ENCODE data around the gene WDR37.
"Not testable (repeated sequence)": the region's sequence is repeated elsewhere in the genome, so short reads cannot be mapped to it uniquely, and the experiment has no call there.

Gene WDR37, protein sequence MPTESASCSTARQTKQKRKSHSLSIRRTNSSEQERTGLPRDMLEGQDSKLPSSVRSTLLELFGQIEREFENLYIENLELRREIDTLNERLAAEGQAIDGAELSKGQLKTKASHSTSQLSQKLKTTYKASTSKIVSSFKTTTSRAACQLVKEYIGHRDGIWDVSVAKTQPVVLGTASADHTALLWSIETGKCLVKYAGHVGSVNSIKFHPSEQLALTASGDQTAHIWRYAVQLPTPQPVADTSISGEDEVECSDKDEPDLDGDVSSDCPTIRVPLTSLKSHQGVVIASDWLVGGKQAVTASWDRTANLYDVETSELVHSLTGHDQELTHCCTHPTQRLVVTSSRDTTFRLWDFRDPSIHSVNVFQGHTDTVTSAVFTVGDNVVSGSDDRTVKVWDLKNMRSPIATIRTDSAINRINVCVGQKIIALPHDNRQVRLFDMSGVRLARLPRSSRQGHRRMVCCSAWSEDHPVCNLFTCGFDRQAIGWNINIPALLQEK

DNA sequence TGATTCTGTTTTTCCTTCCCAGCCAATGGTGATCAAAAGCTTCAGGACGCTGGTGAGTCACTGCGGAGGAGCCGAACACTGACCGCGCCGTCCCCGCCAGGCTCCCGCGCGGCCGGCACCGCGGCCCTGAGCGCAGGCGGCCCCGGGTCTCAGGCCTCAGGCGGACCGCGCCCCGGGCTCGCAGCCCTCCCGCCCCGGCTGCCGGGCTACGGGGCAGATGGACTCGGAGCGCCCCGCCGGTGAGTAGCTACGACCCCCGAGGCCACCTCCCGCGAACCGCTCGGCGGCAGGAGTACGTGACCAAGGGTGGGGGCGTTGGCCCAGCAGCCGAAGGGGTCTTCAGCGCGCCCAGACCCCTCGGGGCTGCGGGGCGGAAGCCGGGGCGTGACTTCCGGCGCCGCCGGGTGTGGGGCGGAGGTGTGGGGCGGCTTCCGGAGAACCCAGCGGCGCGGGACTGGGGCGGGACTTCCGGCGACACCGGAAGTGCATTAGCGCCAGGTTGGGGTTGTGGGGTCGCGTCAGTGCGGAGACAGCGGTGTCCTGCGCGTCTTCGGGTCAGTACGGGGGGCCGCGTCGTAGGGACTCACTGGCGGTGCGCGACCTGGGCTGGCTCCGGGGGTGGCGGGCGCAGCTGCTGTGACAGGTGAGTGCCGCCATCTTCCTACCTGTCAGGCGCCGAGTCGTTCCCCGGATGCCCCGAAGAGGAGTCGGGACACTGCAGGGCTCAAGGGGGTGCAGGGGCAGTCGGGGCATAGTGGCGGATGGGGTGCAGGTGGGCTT lies at the start of gene WDR37:
TSS of gene WDR37 (plus strand) at position 60 of the 780 bp plus-strand sequence. CDS start 15,771 bp downstream, outside the sequence.
- DNase-seq = peak; percentile 91 to 93

DNA sequence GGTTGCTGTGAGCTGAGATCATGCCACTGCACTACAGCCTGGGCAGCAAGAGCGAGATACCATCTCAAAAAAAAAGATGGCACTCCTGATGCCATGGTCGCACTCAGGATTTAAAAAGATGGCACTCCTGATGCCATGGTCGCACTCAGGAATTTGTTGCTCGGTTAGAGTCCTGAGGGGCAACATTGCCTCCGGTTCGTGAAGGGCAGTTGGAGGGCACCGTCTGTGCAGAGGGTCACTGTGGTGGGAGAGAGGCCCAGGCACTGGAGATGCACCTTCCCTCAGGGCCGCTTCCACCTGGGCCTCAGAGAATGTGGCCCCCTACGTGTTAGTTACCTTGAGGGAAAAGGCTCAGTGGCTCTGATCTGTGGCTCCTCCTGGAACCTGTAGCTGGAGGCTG lies 49.6 kb upstream of the WDR37 start:
- no peak for DNase-seq

DNA sequence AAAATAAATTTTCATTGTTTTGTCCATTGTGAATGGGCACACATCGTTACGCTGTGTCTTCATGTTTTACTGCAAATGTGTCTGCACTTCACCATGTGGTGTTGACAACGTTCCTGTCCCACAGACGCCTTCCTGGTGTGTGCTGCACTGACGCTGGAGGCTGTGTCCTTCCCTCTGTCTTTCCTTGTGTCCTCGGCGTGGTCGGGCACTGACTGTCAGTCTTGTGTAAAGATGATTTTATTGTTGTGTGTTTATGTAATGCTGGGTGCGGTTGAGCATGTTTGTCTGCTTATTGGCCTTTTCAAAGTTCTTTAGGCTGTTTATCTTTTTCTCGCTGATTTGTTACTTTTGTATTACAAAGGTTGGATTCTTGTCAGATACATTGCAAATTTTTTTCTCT lies 48.6 kb upstream of the WDR37 start:
- DNase-seq = no peak

DNA sequence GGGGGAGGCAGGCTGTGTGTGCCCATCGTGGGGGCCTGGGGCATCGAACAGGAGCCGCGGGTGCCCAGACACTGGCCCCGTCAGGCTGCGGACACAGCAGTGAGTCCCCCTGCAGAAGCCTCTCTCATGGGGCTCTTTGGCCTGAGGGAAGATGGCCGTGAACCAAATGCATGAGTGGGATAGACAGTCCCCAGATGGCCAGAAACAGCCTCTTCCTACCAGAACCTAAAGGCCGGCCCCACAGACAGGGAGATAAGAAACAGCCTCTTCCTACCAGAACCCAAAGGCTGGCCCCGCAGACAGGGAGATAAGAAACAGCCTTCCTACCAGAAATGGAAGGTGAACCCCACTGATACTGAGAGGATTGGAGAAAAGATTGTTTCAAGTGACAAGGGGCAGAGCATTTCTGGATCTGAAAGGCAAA lies 47.1 kb upstream of the WDR37 start:
- no peak for DNase-seq

DNA sequence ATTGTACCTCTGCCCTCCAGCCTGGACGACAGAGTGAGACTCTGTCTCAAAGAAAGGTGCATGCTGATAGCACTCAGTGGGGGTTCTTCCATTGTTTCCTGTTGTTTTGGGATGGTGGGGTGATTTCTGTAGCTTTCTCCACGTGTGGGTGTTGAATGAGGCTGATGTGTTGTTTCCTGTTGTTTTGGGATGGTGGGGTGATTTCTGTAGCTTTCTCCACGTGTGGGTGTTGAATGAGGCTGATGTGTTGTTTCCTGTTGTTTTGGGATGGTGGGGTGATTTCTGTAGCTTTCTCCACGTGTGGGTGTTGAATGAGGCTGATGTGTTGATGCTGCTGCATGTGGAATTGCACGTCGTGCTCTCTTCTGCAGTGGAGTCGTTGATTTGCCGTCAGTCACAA lies 46.2 kb upstream of the WDR37 start:
- not testable (repeated sequence) for DNase-seq

DNA sequence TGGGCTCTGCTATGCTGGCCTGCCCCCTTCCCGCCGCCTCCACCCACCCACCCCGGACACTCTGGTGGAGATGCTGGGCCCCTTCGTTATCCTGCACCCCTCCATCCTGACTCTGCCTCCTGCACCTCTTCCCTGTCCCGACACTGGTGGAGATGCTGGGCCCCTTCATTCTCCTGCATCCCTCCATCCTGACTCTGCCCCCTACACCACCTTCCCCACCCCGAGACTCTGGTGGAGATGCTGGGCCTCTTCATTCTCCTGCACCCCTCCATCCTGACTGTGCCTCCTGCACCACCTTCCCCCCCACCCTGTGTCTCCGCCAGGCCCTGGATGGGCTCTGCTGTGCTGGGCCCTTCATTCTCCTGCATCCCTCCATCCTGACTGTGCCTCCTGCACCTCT lies 45.5 kb upstream of the WDR37 start:
- no peak for DNase-seq

DNA sequence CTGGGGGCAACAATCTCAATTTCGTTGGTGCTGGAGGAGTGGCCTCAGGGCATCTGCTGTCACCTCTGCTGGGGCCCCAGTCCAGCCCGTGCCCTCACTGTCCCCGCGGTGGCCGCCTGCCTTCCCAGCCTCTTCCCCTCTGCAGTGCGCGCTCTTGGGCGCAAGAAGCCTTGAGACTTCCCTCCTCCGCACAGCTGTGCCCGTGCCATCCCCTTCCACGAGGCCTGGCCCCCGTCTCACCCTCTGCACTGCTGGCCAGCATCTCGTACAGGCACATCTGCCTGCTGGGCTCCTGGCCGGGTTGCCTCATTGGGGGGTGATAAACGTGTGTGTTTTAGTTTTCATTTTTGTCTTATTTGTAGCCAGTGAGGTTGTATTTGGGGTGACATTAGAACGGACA lies 44.5 kb upstream of the WDR37 start:
- no peak for DNase-seq

DNA sequence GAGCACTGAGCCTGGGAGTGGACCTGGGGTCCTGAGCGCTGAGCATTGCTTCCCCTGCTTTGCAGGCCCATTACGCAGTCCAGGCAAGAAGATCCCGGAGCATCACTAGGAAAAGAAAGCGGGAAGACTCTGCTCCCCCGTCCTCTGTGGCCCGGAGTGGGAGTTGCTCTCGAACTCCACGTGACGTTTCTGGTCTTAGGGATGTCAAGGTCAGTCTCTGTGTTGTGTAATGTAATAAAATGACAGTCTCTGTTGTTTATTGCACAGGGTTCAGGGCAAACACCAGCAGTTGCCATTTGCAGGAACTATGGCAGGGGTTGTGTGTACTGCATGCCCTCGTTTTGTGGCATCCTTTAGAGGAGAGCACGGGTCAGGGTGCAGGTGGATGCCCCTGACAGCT lies 40.5 kb upstream of the WDR37 start:
- DNase-seq = no peak

DNA sequence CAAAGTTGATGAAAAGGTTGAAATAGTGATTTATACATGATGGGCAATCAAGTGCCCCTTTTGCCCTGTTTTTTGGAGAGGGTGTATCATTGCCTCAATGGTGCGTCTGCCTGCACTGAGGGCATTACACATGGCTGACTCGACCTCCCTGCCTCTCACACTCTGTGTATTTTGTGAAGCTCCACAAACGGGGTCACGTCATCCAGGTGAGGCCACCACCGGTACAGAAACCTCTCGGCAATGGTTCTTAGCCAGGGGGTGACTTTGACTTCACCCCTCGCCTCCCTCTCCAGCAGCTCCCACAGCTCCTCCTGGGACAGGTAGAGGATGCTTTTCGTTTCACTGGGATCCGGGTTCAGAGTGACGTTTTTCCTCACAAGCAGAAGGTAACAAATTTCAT lies 36.8 kb upstream of the WDR37 start:
- no peak for DNase-seq

DNA sequence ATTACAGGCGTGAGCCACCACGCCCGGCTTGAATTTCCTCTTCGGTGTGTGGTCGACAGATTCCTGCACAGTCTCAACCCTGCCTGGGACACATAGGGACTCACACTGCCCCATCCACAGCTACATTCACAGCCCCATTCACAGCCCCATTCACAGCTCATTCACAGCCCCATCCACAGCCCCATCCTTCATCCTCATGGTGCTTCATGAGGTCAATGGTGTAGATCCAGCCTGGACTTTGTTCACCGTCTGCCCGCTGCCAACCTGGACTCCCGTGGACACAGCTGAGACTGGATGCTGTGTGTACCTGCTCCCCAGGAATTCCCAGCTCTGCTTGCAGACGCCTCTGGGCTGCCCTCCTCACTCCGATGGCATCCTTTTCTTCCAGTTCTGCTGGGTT lies 35.7 kb upstream of the WDR37 start:
- DNase-seq = no peak

DNA sequence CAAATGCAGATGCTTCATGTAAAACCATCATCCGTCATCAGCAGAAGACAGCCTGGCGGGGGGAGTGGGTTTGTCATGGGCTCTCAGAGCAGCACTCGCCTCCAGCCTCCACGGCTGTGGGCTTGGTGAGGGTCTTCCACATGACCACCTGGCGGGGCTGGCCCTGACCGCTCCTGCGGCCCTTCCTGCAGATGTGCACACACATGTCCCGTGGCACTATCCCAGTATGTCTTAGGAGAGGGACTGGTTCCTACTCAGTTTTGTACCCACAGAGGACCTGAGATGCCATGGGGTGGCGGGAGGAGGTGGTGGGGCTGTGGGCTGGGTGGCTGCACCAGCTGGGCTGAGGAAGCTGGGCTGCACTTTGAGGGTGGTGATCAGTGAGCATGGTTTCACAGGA lies 35.2 kb upstream of the WDR37 start:
- no peak for DNase-seq

DNA sequence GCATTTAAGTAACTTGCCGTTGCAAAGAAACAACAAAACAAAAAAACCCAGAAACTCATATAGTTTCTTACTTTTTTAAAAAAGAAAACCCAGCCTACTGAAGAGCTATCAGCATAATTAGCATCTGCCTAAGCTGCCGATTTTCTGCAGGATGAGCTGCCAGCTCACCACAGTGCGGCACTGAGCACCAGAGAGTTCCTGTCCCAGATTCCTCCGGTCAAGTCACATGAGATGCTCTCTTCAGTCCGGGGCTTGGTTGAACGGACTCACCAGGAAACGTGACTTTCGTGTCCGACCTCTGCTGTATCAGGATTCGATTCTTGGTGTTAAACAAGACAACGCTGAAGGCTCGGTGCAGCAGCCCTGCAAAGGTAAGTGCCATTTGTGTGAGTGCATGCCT lies 33.8 kb upstream of the WDR37 start:
- DNase-seq = no peak

DNA sequence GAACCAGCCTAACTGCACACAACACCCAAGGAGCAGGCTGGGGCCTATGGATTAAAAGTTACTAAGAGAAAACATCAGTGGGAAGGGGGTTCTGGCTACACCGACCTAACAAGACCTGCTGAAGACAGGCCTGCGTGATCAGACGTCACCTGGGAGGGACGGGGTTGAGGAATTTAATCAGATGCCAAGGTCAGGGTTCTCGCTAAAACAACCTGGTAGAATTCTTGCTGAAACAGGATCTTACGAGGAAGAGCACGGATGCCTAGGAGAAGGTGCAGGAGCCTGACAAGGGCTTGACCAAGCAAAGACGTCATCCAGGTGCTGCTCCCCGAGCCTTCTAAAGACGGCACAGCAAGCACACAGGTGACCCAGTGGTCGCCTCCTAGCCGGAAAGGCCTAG lies 32.1 kb upstream of the WDR37 start:
- DNase-seq = no peak

DNA sequence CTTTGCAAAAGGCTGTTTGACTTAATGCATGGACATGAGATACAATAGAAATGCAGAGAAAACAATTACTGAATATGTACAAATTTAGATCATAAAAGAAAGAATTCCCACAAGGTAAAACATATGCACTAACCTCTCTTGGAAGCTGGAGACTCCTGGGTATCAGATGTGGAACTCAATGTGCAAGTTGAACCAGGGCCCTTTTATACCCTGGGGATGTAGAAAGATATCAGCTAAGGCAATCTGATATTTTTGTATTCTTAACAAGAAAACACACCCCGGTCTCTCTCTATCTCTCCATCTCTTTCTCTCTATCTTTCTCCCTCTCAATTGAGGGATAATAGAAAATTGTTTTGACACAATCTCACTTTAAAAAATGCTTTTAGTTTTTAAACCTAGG lies 30.5 kb upstream of the WDR37 start, which contains the start of gene IDI2:
TSS of gene IDI2 (minus strand) at position 177 of the 400 bp plus-strand sequence. CDS start 1,136 bp downstream, outside the sequence.
- DNase-seq = no peak

DNA sequence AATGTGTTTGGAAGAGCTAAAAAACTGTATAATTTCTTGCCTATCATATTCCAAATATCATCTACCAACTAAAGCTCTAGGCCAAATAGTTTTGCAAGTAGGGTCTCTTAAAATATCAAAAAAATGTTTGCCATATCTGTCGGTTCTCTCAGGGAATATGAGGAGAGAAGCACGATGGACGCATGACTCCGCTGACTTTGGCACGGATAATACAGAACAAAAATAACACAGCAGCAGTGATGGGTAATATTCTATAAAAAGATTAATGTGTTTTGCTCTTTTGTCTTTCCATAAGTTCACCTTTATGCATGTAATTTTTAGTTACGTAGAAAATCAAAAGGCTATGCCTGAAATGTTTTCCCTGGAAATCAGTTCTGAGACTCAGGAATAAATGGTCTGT lies 29.6 kb upstream of the WDR37 start:
- no peak for DNase-seq

DNA sequence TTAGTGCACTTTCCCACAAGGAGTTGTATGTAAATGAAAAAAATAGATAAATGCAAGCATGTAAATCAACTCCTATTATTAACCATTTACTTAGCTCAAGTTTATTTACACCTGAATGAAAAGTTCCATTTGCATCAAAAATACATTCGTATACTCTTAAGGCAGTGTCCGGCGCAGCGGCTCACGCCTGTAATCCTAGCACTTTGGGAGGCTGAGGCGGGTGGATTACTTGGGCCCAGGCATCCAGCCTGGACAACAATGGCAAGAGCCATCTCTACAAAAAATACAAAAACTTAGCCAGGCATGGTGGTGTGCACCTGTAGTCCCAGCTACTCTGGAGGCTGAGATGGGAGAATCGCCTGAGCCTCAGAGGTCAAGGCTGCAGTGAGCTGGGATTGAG lies 26.3 kb upstream of the WDR37 start:
- DNase-seq = no peak

DNA sequence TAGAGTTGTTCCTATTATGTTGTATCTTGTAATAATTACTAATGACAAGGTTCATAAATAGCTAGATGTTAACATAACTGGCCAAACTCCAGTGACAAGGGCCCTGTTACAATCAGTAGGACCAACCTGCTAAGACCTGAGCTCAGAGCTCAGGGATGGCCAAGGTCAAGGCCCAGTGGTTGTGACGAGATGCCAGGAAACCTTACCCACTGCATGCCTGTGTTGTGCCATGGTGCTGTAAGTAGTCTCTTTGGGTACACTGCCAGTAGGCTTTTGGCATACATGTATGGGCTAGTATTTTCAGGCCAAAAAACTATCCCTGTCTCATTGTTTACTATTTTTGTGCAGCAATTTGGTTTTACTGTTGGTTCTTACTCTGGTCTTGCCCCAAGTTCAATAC lies 22.6 kb upstream of the WDR37 start:
- DNase-seq = no peak

DNA sequence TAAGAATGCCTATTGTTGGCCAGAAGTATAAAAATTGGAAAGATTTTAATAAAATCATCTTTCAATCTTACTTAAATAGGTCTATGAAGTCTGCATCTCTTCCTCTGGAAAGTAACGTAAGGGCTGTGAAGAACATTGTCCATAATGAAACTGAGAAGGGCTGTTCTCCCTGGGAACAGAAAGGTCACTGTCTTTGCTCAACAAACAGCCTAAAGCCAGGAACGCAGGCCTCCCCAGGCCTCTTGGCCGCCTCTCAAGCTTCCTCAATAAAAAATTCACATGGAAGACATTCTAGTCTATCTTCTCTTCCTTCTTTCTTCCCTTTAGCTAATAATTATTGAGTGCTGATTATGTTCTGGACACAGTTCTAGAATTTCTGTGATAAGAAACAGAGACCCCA lies 21.4 kb upstream of the WDR37 start:
- no peak for DNase-seq

DNA sequence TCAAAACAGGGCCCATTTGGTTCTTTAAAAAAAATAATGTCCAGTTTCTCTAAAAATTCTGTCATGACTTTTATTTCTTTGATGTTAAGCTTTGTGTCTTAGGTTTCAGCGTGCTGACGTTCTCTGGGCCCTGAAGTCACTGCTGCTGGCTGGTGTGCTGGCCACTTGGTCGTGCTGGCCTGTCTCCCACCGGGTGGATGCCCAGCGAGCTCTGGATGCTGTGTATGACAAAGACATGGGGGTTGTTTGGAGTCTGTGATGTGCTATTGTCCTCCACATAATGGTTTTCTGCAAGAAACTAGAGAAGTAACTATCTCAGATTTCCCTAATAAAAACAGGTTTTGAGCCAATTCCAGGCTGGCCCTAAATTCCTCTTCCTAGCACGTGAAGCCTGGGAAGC lies 21.0 kb upstream of the WDR37 start:
- no peak for DNase-seq

DNA sequence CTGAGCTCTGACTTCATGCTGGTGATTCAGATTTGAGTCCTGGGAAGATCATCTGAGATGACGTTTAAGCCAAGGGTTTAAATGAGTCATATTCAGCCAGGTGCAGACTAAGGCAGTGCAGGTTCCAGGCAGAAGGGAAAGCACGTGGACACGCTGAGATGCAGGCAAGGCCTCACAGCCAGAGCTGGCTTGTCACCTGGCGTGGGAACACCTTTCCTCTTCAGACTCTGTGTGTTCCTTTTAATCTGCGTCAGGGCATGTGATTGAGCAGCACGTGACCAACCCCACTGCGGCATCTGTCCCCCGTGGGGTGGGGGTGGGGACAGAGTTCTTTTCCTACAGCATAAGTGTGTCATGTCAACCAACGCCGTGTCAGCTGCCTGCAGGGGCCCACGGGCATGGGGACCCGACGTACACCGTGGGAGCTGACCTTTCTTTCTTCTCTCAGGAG lies 19.8 kb upstream of the WDR37 start:
- DNase-seq = no peak

DNA sequence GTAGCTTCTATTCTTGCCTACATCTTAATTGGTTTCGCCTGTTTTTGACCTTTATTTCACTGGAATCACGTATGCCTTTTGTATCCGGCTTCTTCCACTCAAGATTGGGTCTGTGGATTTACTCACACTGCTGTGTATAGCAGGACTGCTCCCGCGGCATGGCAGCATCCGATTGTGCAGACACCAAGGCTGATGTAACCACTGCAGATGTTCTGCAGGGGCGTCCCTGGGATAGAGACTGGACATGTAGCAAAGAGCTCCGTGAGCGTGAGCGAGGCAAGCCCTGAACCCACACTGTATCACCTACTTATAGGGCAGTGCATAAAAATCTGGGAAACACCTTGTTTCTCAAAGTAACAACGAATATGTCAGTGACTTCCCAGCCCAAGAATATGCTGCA lies 19.1 kb upstream of the WDR37 start:
- DNase-seq = no peak

DNA sequence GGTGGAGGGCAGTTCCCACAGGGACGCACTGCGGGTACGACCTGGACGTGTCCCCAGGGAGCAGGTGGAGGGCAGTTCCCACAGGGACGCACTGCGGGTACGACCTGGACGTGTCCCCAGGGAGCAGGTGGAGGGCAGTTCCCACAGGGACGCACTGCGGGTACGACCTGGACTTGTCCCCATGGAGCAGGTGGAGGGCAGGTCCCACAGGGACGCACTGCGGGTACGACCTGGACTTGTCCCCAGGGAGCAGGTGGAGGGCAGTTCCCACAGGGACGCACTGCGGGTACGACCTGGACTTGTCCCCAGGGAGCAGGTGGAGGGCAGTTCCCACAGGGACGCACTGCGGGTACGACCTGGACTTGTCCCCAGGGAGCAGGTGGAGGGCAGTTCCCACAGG lies 17.4 kb upstream of the WDR37 start:
- DNase-seq = not testable (repeated sequence)

DNA sequence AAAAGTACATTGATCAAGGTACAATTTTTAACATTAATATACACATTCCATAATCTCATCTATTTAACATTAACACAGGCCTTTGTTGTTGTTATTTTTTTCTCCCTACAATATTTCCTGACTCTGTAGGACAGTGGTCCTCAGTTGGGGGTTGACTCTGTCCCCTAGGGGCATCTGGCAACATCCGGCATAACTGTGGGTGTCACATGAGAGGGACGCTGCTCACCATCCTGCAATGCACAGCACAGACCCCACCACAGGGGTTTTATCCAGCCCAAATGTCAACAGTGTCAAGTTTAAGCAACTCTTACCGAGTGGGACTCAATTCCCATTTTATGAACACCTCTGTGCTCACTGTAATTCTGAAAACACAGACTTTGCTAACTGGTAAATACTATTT lies 16.1 kb upstream of the WDR37 start:
- no peak for DNase-seq

DNA sequence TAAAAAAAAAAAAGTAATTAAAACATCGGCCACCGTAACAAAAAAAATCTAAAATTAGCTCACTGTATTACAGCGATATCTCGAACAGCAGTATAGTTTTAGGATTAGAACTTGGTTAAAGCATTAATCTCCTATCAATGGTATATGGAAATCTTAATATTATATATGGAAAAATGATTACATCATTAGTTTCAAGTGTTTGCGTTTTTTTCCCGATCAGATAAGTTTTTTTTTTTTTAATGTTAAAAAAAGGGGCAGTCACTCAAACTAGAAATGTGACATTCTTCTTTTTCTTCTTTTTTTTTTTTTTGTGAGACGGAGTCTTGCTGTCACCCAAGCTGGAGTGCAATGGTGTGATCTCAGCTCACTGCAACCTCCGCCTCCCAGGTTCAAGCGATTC lies 14.7 kb upstream of the WDR37 start:
- DNase-seq = no peak

Data from stimulated activated CD4-positive, alpha-beta T cell treated with anti-CD3 and anti-CD28 coated beads, Interleukin-2, amount 100 ng/mL, for 24 hours (primary cell).